ENCODE data around the gene GRIK3.

The GRIK3 gene

GRCh38 chr1:37059346-37059745 is 25.0 kb upstream of the GRIK3 start:
- Mint-ChIP-seq H3K27me3 (peaks cover 10% of the 10 kb centered on the region), H3K9me3 (no peaks in the 10 kb centered on the region), H3K4me3 (no peak overlapping the region), H3K4me1 (no peaks in the 10 kb centered on the region), H3K27ac (no peak overlapping the region), H3K36me3 (no peaks in the 10 kb centered on the region)
- ATAC-seq (ENCODE audit: low read depth) (no peak), DNase-seq (ENCODE audit: low spot score in 2 of 2) (no peak)

- ATAC-seq (ENCODE audit: low read depth) (no peak), DNase-seq (ENCODE audit: low spot score in 2 of 2) (no peak)
- Mint-ChIP-seq H3K27me3 (peaks cover 8% of the 10 kb centered on the region), H3K36me3 (no peaks in the 10 kb centered on the region), H3K4me3 (no peak overlapping the region), H3K9me3 (no peaks in the 10 kb centered on the region), H3K4me1 (no peaks in the 10 kb centered on the region), H3K27ac (no peak overlapping the region)
Observed at GRCh38 chr1:37058424-37058988, 24.2 kb upstream of the GRIK3 start.

- no peaks in the 10 kb centered on the region for H3K36me3 Mint-ChIP-seq
- no peak overlapping the region for H3K4me3 Mint-ChIP-seq
- DNase-seq (ENCODE audit: low spot score in 2 of 2), result no peak
- no peaks in the 10 kb centered on the region for H3K4me1 Mint-ChIP-seq
- H3K27ac Mint-ChIP-seq, result no peak overlapping the region
- ATAC-seq (ENCODE audit: low read depth), result no peak
- H3K9me3 Mint-ChIP-seq, result no peaks in the 10 kb centered on the region
- peaks cover 9% of the 10 kb centered on the region for H3K27me3 Mint-ChIP-seq
Observed at GRCh38 chr1:37056325-37056724, 22.0 kb upstream of the GRIK3 start.

GRCh38 chr1:37055631-37056030 is 21.3 kb upstream of the GRIK3 start:
- Mint-ChIP-seq H3K27ac (no peak overlapping the region), H3K27me3 (peaks cover 5% of the 10 kb centered on the region), H3K36me3 (no peaks in the 10 kb centered on the region), H3K9me3 (no peaks in the 10 kb centered on the region), H3K4me3 (no peak overlapping the region), H3K4me1 (no peaks in the 10 kb centered on the region)
- ATAC-seq (ENCODE audit: low read depth) (no peak), DNase-seq (ENCODE audit: low spot score in 2 of 2) (no peak)

- H3K4me1 Mint-ChIP-seq, result no peaks in the 10 kb centered on the region
- no peak for DNase-seq (ENCODE audit: low spot score in 2 of 2)
- H3K27ac Mint-ChIP-seq, result no peak overlapping the region
- H3K36me3 Mint-ChIP-seq, result no peaks in the 10 kb centered on the region
- no peak overlapping the region for H3K4me3 Mint-ChIP-seq
- ATAC-seq (ENCODE audit: low read depth), result no peak
- H3K9me3 Mint-ChIP-seq, result no peaks in the 10 kb centered on the region
- H3K27me3 Mint-ChIP-seq, result peaks cover 7% of the 10 kb centered on the region
Observed at GRCh38 chr1:37053173-37053572, 18.9 kb upstream of the GRIK3 start.

GRCh38 chr1:37052120-37052519 is 17.8 kb upstream of the GRIK3 start:
- Mint-ChIP-seq H3K4me1 (no peaks in the 10 kb centered on the region), H3K9me3 (no peaks in the 10 kb centered on the region), H3K4me3 (no peak overlapping the region), H3K36me3 (no peaks in the 10 kb centered on the region), H3K27ac (no peak overlapping the region), H3K27me3 (peaks cover 10% of the 10 kb centered on the region)
- DNase-seq (ENCODE audit: low spot score in 2 of 2), result no peak
- ATAC-seq (ENCODE audit: low read depth), result no peak

- no peak for ATAC-seq (ENCODE audit: low read depth)
- Mint-ChIP-seq H3K36me3 (no peaks in the 10 kb centered on the region), H3K27ac (no peak overlapping the region), H3K9me3 (no peaks in the 10 kb centered on the region), H3K4me1 (no peaks in the 10 kb centered on the region), H3K27me3 (peaks cover 10% of the 10 kb centered on the region), H3K4me3 (no peak overlapping the region)
- DNase-seq (ENCODE audit: low spot score in 2 of 2), result no peak
Observed at GRCh38 chr1:37051346-37051745, 17.0 kb upstream of the GRIK3 start.

GRCh38 chr1:37047542-37047941 is 13.2 kb upstream of the GRIK3 start:
- no peak overlapping the region for H3K4me3 Mint-ChIP-seq
- H3K9me3 Mint-ChIP-seq, result no peaks in the 10 kb centered on the region
- peaks cover 24% of the 10 kb centered on the region for H3K27me3 Mint-ChIP-seq
- H3K36me3 Mint-ChIP-seq, result no peaks in the 10 kb centered on the region
- no peak for ATAC-seq (ENCODE audit: low read depth)
- DNase-seq (ENCODE audit: low spot score in 2 of 2), result no peak
- H3K4me1 Mint-ChIP-seq, result no peaks in the 10 kb centered on the region
- no peak overlapping the region for H3K27ac Mint-ChIP-seq

GRCh38 chr1:37043101-37043500 is 8.8 kb upstream of the GRIK3 start:
- H3K27ac Mint-ChIP-seq, result no peak overlapping the region
- peaks cover 37% of the 10 kb centered on the region for H3K27me3 Mint-ChIP-seq
- ATAC-seq (ENCODE audit: low read depth) (no peak), DNase-seq (ENCODE audit: low spot score in 2 of 2) (no peak)
- H3K9me3 Mint-ChIP-seq, result no peaks in the 10 kb centered on the region
- peaks cover 5% of the 10 kb centered on the region for H3K4me1 Mint-ChIP-seq
- H3K36me3 Mint-ChIP-seq, result no peaks in the 10 kb centered on the region
- H3K4me3 Mint-ChIP-seq, result no peak overlapping the region

GRCh38 chr1:37042506-37042905 is 8.2 kb upstream of the GRIK3 start:
- no peak overlapping the region for H3K27ac Mint-ChIP-seq
- no peak for ATAC-seq (ENCODE audit: low read depth)
- H3K9me3 Mint-ChIP-seq, result no peaks in the 10 kb centered on the region
- peaks cover 5% of the 10 kb centered on the region for H3K4me1 Mint-ChIP-seq
- no peak overlapping the region for H3K4me3 Mint-ChIP-seq
- no peaks in the 10 kb centered on the region for H3K36me3 Mint-ChIP-seq
- H3K27me3 Mint-ChIP-seq, result peaks cover 35% of the 10 kb centered on the region
- DNase-seq (ENCODE audit: low spot score in 2 of 2), result no peak

GRCh38 chr1:37041483-37041882 is 7.2 kb upstream of the GRIK3 start:
- H3K27ac Mint-ChIP-seq, result no peak overlapping the region
- peaks cover 12% of the 10 kb centered on the region for H3K4me1 Mint-ChIP-seq
- DNase-seq (ENCODE audit: low spot score in 2 of 2) (no peak), ATAC-seq (ENCODE audit: low read depth) (no peak)
- H3K27me3 Mint-ChIP-seq, result peaks cover 37% of the 10 kb centered on the region
- no peaks in the 10 kb centered on the region for H3K36me3 Mint-ChIP-seq
- no peaks in the 10 kb centered on the region for H3K9me3 Mint-ChIP-seq
- H3K4me3 Mint-ChIP-seq, result no peak overlapping the region

- DNase-seq (ENCODE audit: low spot score in 2 of 2) (no peak), ATAC-seq (ENCODE audit: low read depth) (no peak)
- Mint-ChIP-seq H3K4me1 (peaks cover 19% of the 10 kb centered on the region), H3K36me3 (no peaks in the 10 kb centered on the region), H3K27ac (no peak overlapping the region), H3K9me3 (no peaks in the 10 kb centered on the region), H3K27me3 (peaks cover 37% of the 10 kb centered on the region), H3K4me3 (no peak overlapping the region)
Observed at GRCh38 chr1:37040773-37041172, 6.5 kb upstream of the GRIK3 start.

GRCh38 chr1:37040261-37040660 is 5.9 kb upstream of the GRIK3 start:
- H3K4me1 Mint-ChIP-seq, result peaks cover 22% of the 10 kb centered on the region
- ATAC-seq (ENCODE audit: low read depth), result no peak
- DNase-seq (ENCODE audit: low spot score in 2 of 2), result no peak
- H3K36me3 Mint-ChIP-seq, result no peaks in the 10 kb centered on the region
- no peaks in the 10 kb centered on the region for H3K9me3 Mint-ChIP-seq
- H3K4me3 Mint-ChIP-seq, result no peak overlapping the region
- no peak overlapping the region for H3K27ac Mint-ChIP-seq
- peaks cover 35% of the 10 kb centered on the region for H3K27me3 Mint-ChIP-seq

GRCh38 chr1:37038227-37039093 is 4.1 kb upstream of the GRIK3 start:
- ATAC-seq (ENCODE audit: low read depth), result no peak
- Mint-ChIP-seq H3K4me3 (no peak overlapping the region), H3K27me3 (peaks cover 32% of the 10 kb centered on the region), H3K36me3 (no peaks in the 10 kb centered on the region), H3K4me1 (peaks cover 28% of the 10 kb centered on the region), H3K27ac (no peak overlapping the region), H3K9me3 (no peaks in the 10 kb centered on the region)
- no peak for DNase-seq (ENCODE audit: low spot score in 2 of 2)

GRCh38 chr1:37037690-37038089 is 3.4 kb upstream of the GRIK3 start:
- no peak overlapping the region for H3K27ac Mint-ChIP-seq
- ATAC-seq (ENCODE audit: low read depth) (no peak), DNase-seq (ENCODE audit: low spot score in 2 of 2) (no peak)
- H3K27me3 Mint-ChIP-seq, result peaks cover 28% of the 10 kb centered on the region
- no peak overlapping the region for H3K4me3 Mint-ChIP-seq
- H3K4me1 Mint-ChIP-seq, result peaks cover 28% of the 10 kb centered on the region
- no peaks in the 10 kb centered on the region for H3K9me3 Mint-ChIP-seq
- no peaks in the 10 kb centered on the region for H3K36me3 Mint-ChIP-seq
